ENCODE measurements around the gene IL26.

The IL26 gene

DNA sequence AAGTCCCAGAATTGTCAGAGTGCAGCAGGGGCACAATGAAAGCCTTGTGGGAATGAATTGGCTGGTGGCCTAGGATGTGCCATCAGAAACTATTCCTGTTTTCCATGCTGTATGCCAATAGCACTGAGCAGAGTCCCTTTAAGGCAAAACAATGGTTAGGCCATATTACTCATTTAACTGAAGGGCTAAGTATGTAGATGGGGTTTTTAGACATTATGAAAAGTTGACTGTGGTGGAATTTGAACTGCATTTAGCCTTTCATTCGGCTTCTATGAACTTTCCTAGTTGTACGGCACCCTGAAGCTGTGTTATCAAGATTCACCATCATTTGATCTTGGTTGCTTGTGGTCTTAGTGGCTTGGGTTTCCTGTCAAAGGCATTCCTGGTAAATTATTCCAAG lies 24.8 kb downstream of the IL26 start:
- H3K27ac ChIP-seq = no peak overlapping the region
- POLR2A ChIA-PET (ENCODE audit: low non-redundant PET) = no interaction called here
- DNase-seq (ENCODE audit: low spot score) = no peak
- TF ChIP-seq, protein P1, sequence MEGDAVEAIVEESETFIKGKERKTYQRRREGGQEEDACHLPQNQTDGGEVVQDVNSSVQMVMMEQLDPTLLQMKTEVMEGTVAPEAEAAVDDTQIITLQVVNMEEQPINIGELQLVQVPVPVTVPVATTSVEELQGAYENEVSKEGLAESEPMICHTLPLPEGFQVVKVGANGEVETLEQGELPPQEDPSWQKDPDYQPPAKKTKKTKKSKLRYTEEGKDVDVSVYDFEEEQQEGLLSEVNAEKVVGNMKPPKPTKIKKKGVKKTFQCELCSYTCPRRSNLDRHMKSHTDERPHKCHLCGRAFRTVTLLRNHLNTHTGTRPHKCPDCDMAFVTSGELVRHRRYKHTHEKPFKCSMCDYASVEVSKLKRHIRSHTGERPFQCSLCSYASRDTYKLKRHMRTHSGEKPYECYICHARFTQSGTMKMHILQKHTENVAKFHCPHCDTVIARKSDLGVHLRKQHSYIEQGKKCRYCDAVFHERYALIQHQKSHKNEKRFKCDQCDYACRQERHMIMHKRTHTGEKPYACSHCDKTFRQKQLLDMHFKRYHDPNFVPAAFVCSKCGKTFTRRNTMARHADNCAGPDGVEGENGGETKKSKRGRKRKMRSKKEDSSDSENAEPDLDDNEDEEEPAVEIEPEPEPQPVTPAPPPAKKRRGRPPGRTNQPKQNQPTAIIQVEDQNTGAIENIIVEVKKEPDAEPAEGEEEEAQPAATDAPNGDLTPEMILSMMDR (conservative IDR thresholded peaks at IDR 0.05; ENCODE audit: low read depth) = no peak
- CTCF ChIA-PET = no interaction called here

DNA sequence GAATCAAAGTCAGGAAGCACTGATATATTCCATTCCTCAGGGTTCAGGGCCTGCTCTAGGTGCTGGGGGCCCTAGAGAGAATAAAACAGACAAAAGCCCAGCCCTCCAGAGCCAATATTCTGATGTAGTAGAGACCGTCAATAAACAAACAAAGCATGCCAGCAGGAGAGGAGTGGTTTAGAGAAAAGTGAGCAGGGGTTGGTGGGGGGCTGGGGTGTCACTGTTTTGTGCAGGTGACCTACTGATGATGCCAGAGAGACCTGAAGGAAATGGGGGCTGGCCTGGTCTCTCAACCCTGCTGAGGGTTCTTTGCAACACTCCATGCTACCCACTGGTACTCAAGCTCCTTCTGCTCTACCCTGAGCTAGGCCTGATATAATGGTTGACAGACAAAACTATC lies 26.5 kb downstream of the IL26 start:
- H3K27ac ChIP-seq = no peak overlapping the region
- no peak for DNase-seq (ENCODE audit: low spot score)
- TF ChIP-seq, protein P1 (conservative IDR thresholded peaks at IDR 0.05; ENCODE audit: low read depth) = no peak
- CTCF ChIA-PET = no interaction called here
- POLR2A ChIA-PET (ENCODE audit: low non-redundant PET) = no interaction called here

DNA sequence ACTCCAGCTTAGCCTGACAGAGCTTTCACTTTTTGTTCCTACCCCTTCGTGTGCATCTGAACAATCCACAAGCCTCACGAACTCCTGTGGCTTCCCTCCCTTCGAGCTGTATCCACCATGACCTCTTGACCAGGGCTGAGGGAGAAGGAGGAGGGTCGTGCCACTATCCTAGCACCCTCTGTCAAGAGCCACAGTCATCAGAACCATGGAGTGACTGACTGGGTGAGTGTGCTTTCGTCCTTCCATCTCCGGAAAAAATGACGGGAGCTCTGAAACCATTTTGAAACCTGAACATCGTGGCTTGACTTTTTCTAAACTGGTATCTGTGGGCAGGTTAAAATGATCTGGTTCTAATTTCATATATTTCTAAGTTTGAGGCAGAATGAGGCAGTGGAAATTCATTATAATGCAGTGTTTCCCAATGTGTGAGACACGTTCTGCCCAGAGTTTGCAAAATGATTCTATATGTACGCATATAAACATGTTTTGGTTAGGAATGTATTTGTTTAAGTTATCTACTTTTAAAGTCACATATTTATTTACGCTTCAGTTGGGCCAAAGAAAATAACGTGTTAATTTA lies 27.0 kb downstream of the IL26 start:
- POLR2A ChIA-PET (ENCODE audit: low non-redundant PET) = no interaction called here
- H3K27ac ChIP-seq = no peak overlapping the region
- TF ChIP-seq, protein P1 (conservative IDR thresholded peaks at IDR 0.05; ENCODE audit: low read depth) = no peak
- DNase-seq (ENCODE audit: low spot score) = no peak
- CTCF ChIA-PET = interaction anchor here (0.5 kb wide), 1 partner anchor 279 kb away, joined by 3 read pairs; no protein-coding TSS in a partner anchor

DNA sequence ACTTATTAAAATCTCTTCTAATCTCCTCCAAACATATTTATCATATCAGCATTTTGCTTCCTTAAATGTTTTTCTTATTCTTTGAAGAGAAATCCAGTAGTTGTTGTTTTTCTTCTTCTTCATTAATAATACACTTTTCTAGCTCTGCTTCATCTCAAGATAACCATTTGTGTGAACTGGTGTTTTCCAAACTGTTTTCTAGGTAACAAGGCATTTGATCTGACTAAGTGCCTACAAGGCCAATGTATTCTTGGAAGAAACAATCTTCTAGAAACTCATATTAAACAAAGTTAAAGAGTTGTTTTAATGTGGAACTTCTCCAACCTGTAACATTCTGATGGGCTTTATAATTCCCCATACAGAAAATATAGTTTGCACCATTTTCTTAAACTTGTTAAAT lies 35.3 kb downstream of the IL26 start:
- POLR2A ChIA-PET (ENCODE audit: low non-redundant PET) = no interaction called here
- CTCF ChIA-PET = interaction anchor here (0.7 kb wide), 1 partner anchor 385 kb away, joined by 3 read pairs; no protein-coding TSS in a partner anchor
- TF ChIP-seq, protein P1 (conservative IDR thresholded peaks at IDR 0.05; ENCODE audit: low read depth) = no peak
- H3K27ac ChIP-seq = no peak overlapping the region
- DNase-seq (ENCODE audit: low spot score) = no peak

DNA sequence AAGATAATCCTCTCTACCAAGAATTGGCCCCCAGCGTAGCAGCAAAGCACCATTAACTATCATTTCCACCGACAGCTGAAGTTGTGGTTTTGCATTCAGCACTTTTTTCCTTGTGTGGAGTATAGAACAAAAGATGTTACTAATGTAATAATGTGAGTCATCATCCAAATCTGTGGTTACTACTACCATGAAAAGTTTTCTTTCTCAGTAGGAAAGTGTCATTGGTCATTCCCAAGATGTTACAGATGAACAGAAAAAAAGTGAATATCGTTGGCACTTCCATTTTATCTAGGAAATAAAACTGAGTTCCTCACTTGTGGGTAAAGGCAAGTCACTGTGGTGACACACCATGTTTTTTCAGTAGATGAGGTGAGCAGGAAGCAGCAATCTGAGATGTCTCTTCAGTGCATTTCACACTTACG lies 35.8 kb downstream of the IL26 start:
- CTCF ChIA-PET = interaction anchor here (0.7 kb wide), 1 partner anchor 542 kb away, joined by 3 read pairs; no protein-coding TSS in a partner anchor
- H3K27ac ChIP-seq = no peak overlapping the region
- peak; percentile 71 for DNase-seq (ENCODE audit: low spot score)
- POLR2A ChIA-PET (ENCODE audit: low non-redundant PET) = no interaction called here
- TF ChIP-seq, protein P1 (conservative IDR thresholded peaks at IDR 0.05; ENCODE audit: low read depth) = no peak

DNA sequence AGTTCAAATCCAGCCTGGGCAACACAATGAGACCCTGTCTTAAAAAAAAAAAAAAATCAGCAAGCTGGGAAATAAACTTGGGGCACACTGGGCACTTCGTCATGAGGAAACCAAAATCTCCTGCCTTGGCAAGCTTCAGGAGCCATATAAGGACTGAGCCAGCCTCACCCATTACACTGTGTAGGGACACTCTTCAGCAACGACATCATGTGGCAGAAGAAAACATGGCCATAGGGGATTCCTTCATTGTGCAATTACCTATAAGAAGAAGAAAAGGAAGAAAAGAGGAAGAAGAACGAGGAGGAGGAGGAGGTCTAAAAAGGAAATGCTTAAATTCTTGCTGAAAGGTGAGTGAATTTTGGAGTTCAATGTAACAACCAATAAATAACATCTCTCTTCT lies 40.0 kb downstream of the IL26 start:
- POLR2A ChIA-PET (ENCODE audit: low non-redundant PET) = no interaction called here
- CTCF ChIA-PET = interaction anchor here (0.6 to 0.7 kb wide), 2 partner anchors 532 to 1520 kb away, joined by 3 read pairs; no protein-coding TSS in a partner anchor
- TF ChIP-seq, protein P1 (conservative IDR thresholded peaks at IDR 0.05; ENCODE audit: low read depth) = no peak
- no peak for DNase-seq (ENCODE audit: low spot score)
- H3K27ac ChIP-seq = no peak overlapping the region
